ENCODE results near the gene ASPHD1. TPM values are rescaled to one million over a fixed set of nuclear protein-coding genes. Genes with fewer than 3 reads are reported as not detected.
A peak's percentile ranks its signal among the peaks of the same experiment; 100 is the strongest.
"Not testable (repeated sequence)": the region's sequence is repeated elsewhere in the genome, so short reads cannot be mapped to it uniquely, and the experiment has no call there.

Gene ASPHD1
- total RNA-seq, 3 donors from 2014 or later: 1.6 to 1.9 (median 1.8) TPM

GRCh38 chr16:29925105-29925756 lies 24.9 kb downstream of the ASPHD1 start:
- DNase-seq (no peak), ATAC-seq (peak; percentile 7)
- no peak for TF ChIP-seq CTCF (IDR thresholded peaks at IDR 0.05)
- Histone ChIP-seq H3K4me3 (peak overlapping the region; percentile 92), H3K36me3 (ENCODE audit: low read depth) (no peaks in the 10 kb centered on the region), H3K9me3 (no peaks in the 10 kb centered on the region), H3K4me1 (ENCODE audit: low read depth) (peaks cover 19% of the 10 kb centered on the region)
- intact Hi-C loops (cut with DNase I, micrococcal nuclease): no loop called here

- intact Hi-C loops (cut with DNase I, micrococcal nuclease): no loop called here
- Histone ChIP-seq H3K4me3 (peak within 1 kb of the TSS; percentile 92), H3K4me1 (ENCODE audit: low read depth) (peaks cover 19% of the 10 kb centered on the region), H3K36me3 (ENCODE audit: low read depth) (no peaks in the 10 kb centered on the region), H3K9me3 (no peaks in the 10 kb centered on the region)
- peak; percentile 86 to 95 (median 89) for DNase-seq
- TF ChIP-seq CTCF (IDR thresholded peaks at IDR 0.05): no peak
- peak; percentile 98 for ATAC-seq
Observed at GRCh38 chr16:29925781-29926710, 25.8 kb downstream of the ASPHD1 start, which contains the start of gene KCTD13. Gene KCTD13 (minus strand): TSS chr16:29926226. CDS start chr16:29926033, 193 bp downstream.

- H3K36me3 ChIP-seq (ENCODE audit: low read depth): no peaks in the 10 kb centered on the region
- peak in 2 of 3 donors; percentile 55 to 57 for DNase-seq
- peak; percentile 60 for ATAC-seq
- H3K4me3 ChIP-seq: peak overlapping the region; percentile 92
- H3K9me3 ChIP-seq: no peaks in the 10 kb centered on the region
- intact Hi-C loops (cut with DNase I, micrococcal nuclease): no loop called here
- no peak for TF ChIP-seq CTCF (IDR thresholded peaks at IDR 0.05)
- peaks cover 19% of the 10 kb centered on the region for H3K4me1 ChIP-seq (ENCODE audit: low read depth)
Observed at GRCh38 chr16:29926711-29927052, 26.4 kb downstream of the ASPHD1 start.

GRCh38 chr16:29927070-29927905 lies 27.0 kb downstream of the ASPHD1 start:
- intact Hi-C loops (cut with DNase I, micrococcal nuclease): no loop called here
- ATAC-seq: no peak
- H3K4me3 ChIP-seq: no peak overlapping the region
- peak in 1 of 3 donors; percentile 19 for DNase-seq
- H3K9me3 ChIP-seq: no peaks in the 10 kb centered on the region
- no peak for TF ChIP-seq CTCF (IDR thresholded peaks at IDR 0.05)
- no peaks in the 10 kb centered on the region for H3K36me3 ChIP-seq (ENCODE audit: low read depth)
- peaks cover 19% of the 10 kb centered on the region for H3K4me1 ChIP-seq (ENCODE audit: low read depth)

GRCh38 chr16:29931750-29932149 lies 31.5 kb downstream of the ASPHD1 start:
- H3K36me3 ChIP-seq (ENCODE audit: low read depth); DNase-seq; H3K4me3 ChIP-seq; ATAC-seq; intact Hi-C loops (cut with DNase I, micrococcal nuclease); H3K4me1 ChIP-seq (ENCODE audit: low read depth); H3K9me3 ChIP-seq: not testable (repeated sequence)
